Fibroblast of skin of scalp (primary cell): Measurements from ENCODE around the gene ADAMTS20.

ENCODE experiments used
- DNase-seq: peaks from one replicate; pipeline ENCODE4 v3.0.0-alpha.2; 2013

Gene ADAMTS20

GRCh38 chr12:43307126-43307525, 244.9 kb downstream of the ADAMTS20 start:
- no peak for DNase-seq

- DNase-seq, result peak; percentile 84
Measured at GRCh38 chr12:43306066-43306465, 245.9 kb downstream of the ADAMTS20 start.

- DNase-seq, result no peak
Measured at GRCh38 chr12:43305065-43305464, 246.9 kb downstream of the ADAMTS20 start.
